ENCODE measurements around the gene C19orf85.

C19orf85 gene

GRCh38 chr19:55464039-55464661 is 401 bp downstream of the C19orf85 start:
- Histone ChIP-seq H3K27ac (no peak overlapping the region), H3K27me3 (no peaks in the 10 kb centered on the region), H3K4me3 (no peak overlapping the region), H3K36me3 (no peaks in the 10 kb centered on the region), H3K4me2 (peak overlapping the region in 5 of 11 experiments; percentile 30 to 56 (median 43); a peak in 7 of 22 replicates), H3K9me3 (replicated peaks in 1 of 11) (no peaks in the 10 kb centered on the region), H3K9ac (peak overlapping the region in 3 of 11 experiments; percentile 40 to 41 (median 41); a peak in 2 of 22 replicates), H3K4me1 (peaks cover 27 to 41% (median 36%) of the 10 kb centered on the region in 10 experiments), H4K20me1 (peaks cover under 1 to 19% (median 17%) of the 10 kb centered on the region in 11 experiments; a peak in 18 of 22 replicates)
- TF ChIP-seq Cebpa-rat (IDR thresholded peaks at IDR 0.05), result no peak

- H3K27ac ChIP-seq, result 0 out of 22 replicates have a peak overlapping the region, but pooled peaks of 1 of the 11 experiments have one; percentile 26
- peaks cover 27 to 46% (median 39%) of the 10 kb centered on the region in 10 experiments for H3K4me1 ChIP-seq
- H3K27me3 ChIP-seq, result no peaks in the 10 kb centered on the region
- no peaks in the 10 kb centered on the region for H3K9me3 ChIP-seq (replicated peaks in 1 of 11)
- H3K4me2 ChIP-seq, result peak overlapping the region in 8 of 11 experiments; percentile 18 to 92 (median 42); a peak in 12 of 22 replicates
- peak overlapping the region in 6 of 11 experiments; percentile 2 to 45 (median 41); a peak in 9 of 22 replicates for H3K9ac ChIP-seq
- no peaks in the 10 kb centered on the region for H3K36me3 ChIP-seq
- TF ChIP-seq Cebpa-rat (IDR thresholded peaks at IDR 0.05), result no peak
- peaks cover 3 to 24% (median 23%) of the 10 kb centered on the region in 11 experiments; a peak in 18 of 22 replicates for H4K20me1 ChIP-seq
- no peak overlapping the region for H3K4me3 ChIP-seq
Observed at GRCh38 chr19:55463583-55464031, 944 bp downstream of the C19orf85 start.

- no peaks in the 10 kb centered on the region for H3K36me3 ChIP-seq
- peaks cover 27 to 55% (median 45%) of the 10 kb centered on the region in 10 experiments for H3K4me1 ChIP-seq
- peak overlapping the region in 2 of 11 experiments; percentile 41 to 42; a peak in 1 of 22 replicates for H3K9ac ChIP-seq
- peak overlapping the region in 10 of 11 experiments; percentile 60 to 96 (median 82); a peak in 12 of 22 replicates for H3K4me2 ChIP-seq
- H3K27ac ChIP-seq, result no peak overlapping the region
- peak overlapping the region in 1 of 10 experiments; percentile 91; a peak in 2 of 20 replicates for H3K4me3 ChIP-seq
- no peaks in the 10 kb centered on the region for H3K27me3 ChIP-seq
- no peak for TF ChIP-seq Cebpa-rat (IDR thresholded peaks at IDR 0.05)
- H4K20me1 ChIP-seq, result peaks cover 3 to 33% (median 32%) of the 10 kb centered on the region in 11 experiments; a peak in 18 of 22 replicates
- no peaks in the 10 kb centered on the region for H3K9me3 ChIP-seq (replicated peaks in 1 of 11)
Observed at GRCh38 chr19:55462722-55463121, 1.8 kb downstream of the C19orf85 start.

- Histone ChIP-seq H3K4me2 (peak overlapping the region; percentile 60 to 96 (median 82)), H3K27me3 (no peaks in the 10 kb centered on the region), H3K9ac (peak overlapping the region; percentile 59 to 95 (median 76)), H3K4me3 (peak overlapping the region; percentile 48 to 91 (median 78)), H3K27ac (peak overlapping the region; percentile 27 to 96 (median 69); a peak in 21 of 22 replicates), H3K4me1 (peaks cover 27 to 58% (median 45%) of the 10 kb centered on the region in 10 experiments), H4K20me1 (peaks cover 3 to 39% (median 38%) of the 10 kb centered on the region in 11 experiments; a peak in 19 of 22 replicates), H3K36me3 (peaks cover 0 to 3% (median 0%) of the 10 kb centered on the region in 11 experiments; a peak in 2 of 22 replicates), H3K9me3 (replicated peaks in 1 of 11) (no peaks in the 10 kb centered on the region)
- TF ChIP-seq Cebpa-rat (IDR thresholded peaks at IDR 0.05), result no peak
Observed at GRCh38 chr19:55461974-55462626, 2.5 kb downstream of the C19orf85 start.

- H3K4me3 ChIP-seq, result peak within 1 kb of the TSS; percentile 75 to 92 (median 87)
- TF ChIP-seq Cebpa-rat (IDR thresholded peaks at IDR 0.05), result no peak
- H3K27ac ChIP-seq, result peak within 1 kb of the TSS; percentile 93 to 98 (median 96)
- H3K36me3 ChIP-seq, result peaks cover 0 to 9% (median 3%) of the 10 kb centered on the region in 11 experiments; a peak in 8 of 22 replicates
- H3K9me3 ChIP-seq (replicated peaks in 1 of 11), result no peaks in the 10 kb centered on the region
- H4K20me1 ChIP-seq, result peaks cover 3 to 46% (median 45%) of the 10 kb centered on the region in 11 experiments; a peak in 19 of 22 replicates
- no peaks in the 10 kb centered on the region for H3K27me3 ChIP-seq
- H3K4me1 ChIP-seq, result peaks cover 27 to 58% (median 45%) of the 10 kb centered on the region in 10 experiments
- peak within 1 kb of the TSS; percentile 86 to 98 (median 96) for H3K9ac ChIP-seq
- peak within 1 kb of the TSS; percentile 84 to 99 (median 92) for H3K4me2 ChIP-seq
Observed at GRCh38 chr19:55461259-55461973, 3.1 kb downstream of the C19orf85 start, which contains the start of gene ISOC2. TSS of gene ISOC2 (minus strand) at chr19:55461642. CDS start at chr19:55456486, 5,156 bp downstream.

- Histone ChIP-seq H3K4me3 (peak overlapping the region; percentile 75 to 92 (median 87)), H3K27me3 (no peaks in the 10 kb centered on the region), H4K20me1 (peaks cover 3 to 52% (median 50%) of the 10 kb centered on the region in 11 experiments; a peak in 19 of 22 replicates), H3K4me1 (peaks cover 27 to 58% (median 45%) of the 10 kb centered on the region in 10 experiments), H3K9ac (peak overlapping the region; percentile 86 to 98 (median 96)), H3K36me3 (peaks cover 0 to 16% (median 7%) of the 10 kb centered on the region in 11 experiments; a peak in 12 of 22 replicates), H3K9me3 (replicated peaks in 1 of 11) (no peaks in the 10 kb centered on the region), H3K27ac (peak overlapping the region; percentile 93 to 98 (median 96)), H3K4me2 (peak overlapping the region; percentile 84 to 99 (median 90))
- TF ChIP-seq Cebpa-rat (IDR thresholded peaks at IDR 0.05), result no peak
Observed at GRCh38 chr19:55460670-55461258, 3.8 kb downstream of the C19orf85 start.

GRCh38 chr19:55459950-55460657 is 4.4 kb downstream of the C19orf85 start:
- 0 out of 22 replicates have a peak, but pooled peaks of 1 of the 11 experiments have one; percentile 12 for TF ChIP-seq Cebpa-rat (IDR thresholded peaks at IDR 0.05)
- H3K4me3 ChIP-seq, result peak overlapping the region in 9 of 10 experiments; percentile 75 to 92 (median 86); a peak in 16 of 20 replicates
- peaks cover 3 to 59% (median 56%) of the 10 kb centered on the region in 11 experiments; a peak in 20 of 22 replicates for H4K20me1 ChIP-seq
- H3K36me3 ChIP-seq, result peaks cover 0 to 22% (median 14%) of the 10 kb centered on the region in 11 experiments; a peak in 16 of 22 replicates
- no peaks in the 10 kb centered on the region for H3K9me3 ChIP-seq (replicated peaks in 1 of 11)
- no peaks in the 10 kb centered on the region for H3K27me3 ChIP-seq
- peak overlapping the region; percentile 10 to 98 (median 96); a peak in 19 of 22 replicates for H3K9ac ChIP-seq
- peak overlapping the region in 2 of 11 experiments; percentile 14 to 97; a peak in 1 of 22 replicates for H3K27ac ChIP-seq
- H3K4me2 ChIP-seq, result peak overlapping the region; percentile 84 to 99 (median 90)
- H3K4me1 ChIP-seq, result peaks cover 27 to 58% (median 45%) of the 10 kb centered on the region in 10 experiments

Measured in BLaER1 treated with 17β-estradiol and CSF1 and Interleukin-3, amounts not matched to agents 10 nM and 100 nM (cell line).